Mucosa of rectum (tissue), 2 donors: ENCODE measurements around the gene CSK.

Source experiments
- H3K27ac ChIP-seq, 2 donors: one replicate each; pipeline ENCODE4 v1.7.0; 2013; ENCODE audit warnings: inconsistent platforms in 2 of 2, low read depth in 2 of 2, low read length in 2 of 2
- H3K27me3 ChIP-seq, 2 donors: one replicate each; pipeline ENCODE4 v1.7.0; 2013; ENCODE audit warnings: low read length in 2 of 2; ENCODE audit not compliant: control insufficient read depth in 2 of 2, insufficient read depth in 2 of 2
- H3K36me3 ChIP-seq, 2 donors: one replicate each; pipeline ENCODE4 v1.7.0; 2013; ENCODE audit warnings: low read length in 2 of 2; ENCODE audit not compliant: control insufficient read depth in 2 of 2, insufficient read depth in 2 of 2
- H3K4me1 ChIP-seq, 2 donors: one replicate each; pipeline ENCODE4 v1.7.0; 2013; ENCODE audit warnings: low read length in 2 of 2, mild to moderate bottlenecking in 1 of 2; ENCODE audit not compliant: control insufficient read depth in 2 of 2, insufficient read depth in 2 of 2
- H3K4me3 ChIP-seq, 2 donors: one replicate each; pipeline ENCODE4 v1.7.0; 2013; ENCODE audit warnings: low read length in 2 of 2
- H3K9ac ChIP-seq, 2 donors: one replicate each; pipeline ENCODE4 v1.7.0; 2013; ENCODE audit warnings: low read length in 2 of 2, low read depth in 1 of 2, mild to moderate bottlenecking in 1 of 2
- H3K9me3 ChIP-seq, 2 donors: one replicate each; pipeline ENCODE4 v1.7.0; 2013; ENCODE audit warnings: low read length in 2 of 2; ENCODE audit not compliant: control insufficient read depth in 2 of 2
- donor health status: healthy.
- donor health status: Normal muscosa, but diverticular disease.

CSK gene

DNA sequence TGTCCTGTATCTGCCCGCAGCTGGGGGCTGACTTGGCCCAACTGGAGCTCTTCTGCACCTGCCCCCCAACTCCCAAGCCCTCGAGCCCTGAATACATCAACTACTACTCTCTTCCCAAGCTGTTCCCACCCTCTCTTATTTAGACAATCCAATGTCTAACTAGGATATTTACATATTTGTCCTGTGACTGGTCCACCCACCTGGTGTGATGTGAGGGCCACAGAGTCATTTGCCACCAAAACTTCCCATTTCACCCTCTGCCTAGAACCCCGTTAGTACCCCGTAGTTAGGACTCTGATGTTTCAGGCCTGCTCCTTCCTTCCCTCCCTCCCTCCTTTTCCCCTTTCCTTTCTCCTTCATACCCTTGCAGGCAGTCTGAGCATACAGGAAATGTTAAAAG, 50.9 kb downstream of the CSK start:
- Histone ChIP-seq H3K9me3 (no peaks in the 10 kb centered on the region), H3K9ac (peak overlapping the region in 1 of 2 donors; percentile 38), H3K36me3 (peaks cover 8 to 15% of the 10 kb centered on the region in 2 donors), H3K27ac (no peak overlapping the region), H3K4me3 (no peak overlapping the region), H3K27me3 (peaks cover under 1 to 2% of the 10 kb centered on the region in 2 donors), H3K4me1 (peaks cover 10 to 25% of the 10 kb centered on the region in 2 donors)

- peaks cover 8 to 21% of the 10 kb centered on the region in 2 donors for H3K36me3 ChIP-seq
- H3K9me3 ChIP-seq = no peaks in the 10 kb centered on the region
Observed at GRCh38 chr15:74833376-74834107, 51.7 kb downstream of the CSK start.

GRCh38 chr15:74835312-74835823, 53.5 kb downstream of the CSK start:
- Histone ChIP-seq H3K36me3 (peaks cover 12 to 33% of the 10 kb centered on the region in 2 donors), H3K4me1 (peaks cover 10 to 25% of the 10 kb centered on the region in 2 donors), H3K27me3 (no peaks in the 10 kb centered on the region), H3K9ac (no peak overlapping the region), H3K9me3 (no peaks in the 10 kb centered on the region), H3K4me3 (no peak overlapping the region), H3K27ac (no peak overlapping the region)

More at GRCh38 chr15:74833376-74834107, 51.7 kb downstream of the CSK start:
- Histone ChIP-seq H3K9ac (no peak overlapping the region), H3K27ac (no peak overlapping the region), H3K4me1 (peaks cover 10 to 25% of the 10 kb centered on the region in 2 donors), H3K4me3 (no peak overlapping the region), H3K27me3 (no peaks in the 10 kb centered on the region)

DNA sequence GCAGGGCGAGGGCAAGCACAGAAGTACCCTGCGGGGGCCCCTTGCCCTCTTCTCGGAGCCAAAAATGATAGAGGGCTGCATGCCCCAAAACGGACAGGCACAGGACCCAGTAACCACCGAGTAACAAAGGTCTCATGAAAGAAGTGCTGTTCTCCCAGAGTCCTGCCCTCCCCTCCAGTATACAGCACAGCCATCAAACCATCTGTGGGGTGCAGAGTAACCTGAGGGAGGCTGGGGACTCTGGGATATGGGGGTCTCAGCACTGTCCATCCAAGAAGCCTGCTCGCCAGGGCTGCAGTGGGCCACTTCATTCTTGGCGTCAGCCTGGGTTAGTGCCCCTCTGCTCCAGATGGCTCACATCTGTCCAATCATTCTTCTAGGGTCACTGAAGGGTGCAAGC, 55.0 kb downstream of the CSK start:
- no peak overlapping the region for H3K4me3 ChIP-seq
- H3K27me3 ChIP-seq = no peaks in the 10 kb centered on the region
- no peaks in the 10 kb centered on the region for H3K9me3 ChIP-seq
- H3K27ac ChIP-seq = no peak overlapping the region
- peaks cover 14 to 43% of the 10 kb centered on the region in 2 donors for H3K36me3 ChIP-seq
- H3K9ac ChIP-seq = no peak overlapping the region
- H3K4me1 ChIP-seq = peaks cover 19 to 25% of the 10 kb centered on the region in 2 donors

DNA sequence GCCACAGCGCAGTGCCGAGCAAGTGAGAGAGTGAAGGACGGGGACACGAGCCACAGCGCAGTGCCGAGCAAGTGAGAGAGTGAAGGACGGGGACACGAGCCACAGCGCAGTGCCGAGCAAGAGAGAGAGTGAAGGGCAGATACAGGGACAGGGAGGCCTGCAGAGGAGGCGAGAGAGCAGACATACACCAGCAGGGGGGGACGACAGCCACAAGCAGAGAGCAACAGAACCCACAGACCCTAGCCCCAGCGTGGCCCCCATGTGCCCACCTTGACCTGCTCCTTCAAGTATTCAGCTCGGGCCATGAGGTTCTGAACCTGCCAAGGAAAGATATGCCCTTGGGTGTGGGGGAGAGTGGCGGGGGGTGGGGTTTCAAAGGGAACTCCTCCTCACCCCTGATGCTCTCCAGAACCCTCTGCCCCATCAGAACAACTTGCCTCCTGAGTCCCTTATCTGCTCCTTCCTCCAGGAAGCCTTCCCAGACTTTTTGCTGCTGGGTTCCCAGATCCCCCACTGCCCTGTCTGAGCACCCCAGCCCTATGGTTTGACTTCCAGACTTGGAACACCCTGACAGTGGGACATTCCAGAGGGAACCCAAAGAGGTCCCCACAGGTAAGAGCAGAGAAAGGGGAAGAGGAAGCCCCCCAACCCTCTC, 55.7 kb downstream of the CSK start:
- H3K4me1 ChIP-seq = peaks cover 17 to 25% of the 10 kb centered on the region in 2 donors
- H3K9me3 ChIP-seq = no peaks in the 10 kb centered on the region
- no peak overlapping the region for H3K9ac ChIP-seq
- peaks cover 14 to 43% of the 10 kb centered on the region in 2 donors for H3K36me3 ChIP-seq
- no peaks in the 10 kb centered on the region for H3K27me3 ChIP-seq
- no peak overlapping the region for H3K4me3 ChIP-seq
- no peak overlapping the region for H3K27ac ChIP-seq

GRCh38 chr15:74838137-74838516, 56.2 kb downstream of the CSK start:
- Histone ChIP-seq H3K4me3 (no peak overlapping the region), H3K9ac (no peak overlapping the region), H3K27me3 (no peaks in the 10 kb centered on the region), H3K36me3 (peaks cover 14 to 43% of the 10 kb centered on the region in 2 donors), H3K9me3 (no peaks in the 10 kb centered on the region), H3K27ac (no peak overlapping the region), H3K4me1 (peaks cover 13 to 21% of the 10 kb centered on the region in 2 donors)

DNA sequence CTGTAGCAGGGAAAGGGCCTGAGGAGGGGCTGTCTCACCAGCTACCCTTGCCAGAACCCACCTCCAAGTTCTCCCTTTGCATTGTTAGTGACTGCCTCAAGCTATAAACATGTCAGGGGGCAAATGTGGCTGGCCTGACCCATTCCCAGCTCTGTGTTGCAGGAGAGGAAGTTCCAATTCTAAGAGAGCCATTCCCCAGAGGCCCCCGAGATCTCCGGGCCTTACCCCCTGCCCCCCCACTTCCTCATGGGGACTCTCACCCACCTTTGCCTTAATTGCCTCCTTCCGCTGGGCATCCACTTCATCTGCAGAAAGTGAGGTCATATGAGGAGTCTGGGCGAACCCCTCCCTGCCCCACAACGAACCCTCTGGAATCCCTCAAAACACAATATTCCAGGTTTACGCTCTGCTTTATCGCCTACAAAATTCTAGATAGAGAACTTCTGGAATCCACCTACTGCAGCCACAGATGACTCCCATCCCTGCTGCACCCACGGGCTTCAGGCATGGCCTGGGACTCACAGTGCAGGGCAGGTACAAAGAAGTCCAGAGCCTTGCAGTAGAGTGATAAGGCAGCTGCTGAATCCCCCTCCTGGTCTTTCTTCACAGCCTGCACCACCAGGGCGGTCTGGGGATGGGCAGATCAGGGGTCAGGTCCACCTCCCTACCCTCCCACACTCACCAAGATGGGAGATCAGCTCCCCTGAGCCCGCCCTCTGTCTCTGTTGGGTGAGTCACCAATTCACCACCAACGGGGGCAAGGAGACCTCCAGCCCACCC, 57.1 kb downstream of the CSK start:
- Histone ChIP-seq H3K27me3 (no peaks in the 10 kb centered on the region), H3K9ac (no peak overlapping the region), H3K9me3 (no peaks in the 10 kb centered on the region), H3K27ac (no peak overlapping the region), H3K4me3 (no peak overlapping the region), H3K4me1 (peaks cover 21 to 25% of the 10 kb centered on the region in 2 donors), H3K36me3 (peaks cover 14 to 43% of the 10 kb centered on the region in 2 donors)

DNA sequence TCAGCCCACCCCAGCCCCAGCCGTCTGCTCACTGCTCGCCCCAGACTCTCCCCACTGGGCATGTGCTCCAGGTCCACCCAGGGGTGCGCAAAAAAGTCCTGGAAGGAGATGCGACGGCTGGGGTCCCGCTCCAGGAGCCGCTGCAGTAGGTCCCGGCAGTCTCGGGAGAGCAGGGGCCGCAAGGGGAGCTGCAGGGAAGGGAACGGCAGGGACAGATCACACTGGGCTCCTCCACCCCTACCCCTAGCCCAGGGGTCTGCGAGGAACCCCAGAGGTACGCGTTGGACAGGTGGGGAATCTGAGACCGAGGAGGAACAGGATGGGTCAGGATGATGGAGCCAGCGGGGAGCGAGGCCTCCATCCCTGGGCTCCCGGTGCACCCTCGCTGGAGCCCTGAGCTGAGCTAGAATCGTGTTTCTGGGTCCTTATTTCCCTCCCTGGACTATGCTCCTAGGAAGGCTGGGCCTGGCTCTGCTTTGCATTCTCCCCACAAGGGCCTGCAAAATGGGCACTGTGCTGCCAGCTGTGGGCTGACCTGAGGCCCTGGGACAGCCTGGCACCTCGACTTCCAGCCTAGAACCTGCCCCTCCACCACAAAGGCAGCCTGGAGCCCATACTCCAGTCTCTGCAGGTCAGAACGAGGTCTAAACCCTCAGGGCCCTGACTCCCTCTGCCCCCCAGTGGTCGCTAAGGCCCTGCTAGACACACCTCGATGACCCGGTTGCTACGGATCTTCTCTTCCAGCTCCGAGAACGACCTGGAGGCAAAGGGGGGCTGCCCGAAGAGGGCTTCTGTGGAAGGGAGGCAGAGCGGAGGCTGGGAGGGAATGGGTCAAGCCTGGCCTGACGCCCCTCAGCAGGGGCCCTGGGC, 57.9 kb downstream of the CSK start:
- H3K4me1 ChIP-seq = peaks cover 23 to 29% of the 10 kb centered on the region in 2 donors
- H3K27me3 ChIP-seq = no peaks in the 10 kb centered on the region
- H3K27ac ChIP-seq = no peak overlapping the region
- H3K36me3 ChIP-seq = peaks cover 19 to 50% of the 10 kb centered on the region in 2 donors
- H3K9me3 ChIP-seq = no peaks in the 10 kb centered on the region
- H3K9ac ChIP-seq = no peak overlapping the region
- H3K4me3 ChIP-seq = no peak overlapping the region
